Measurements from ENCODE around the gene NANP.

- TF ChIP-seq REST (IDR thresholded peaks at IDR 0.05; ENCODE audit: insufficient read depth in 1 of 2, low read depth in 2 of 2, low read length in 1 of 2) (no peak), CTCF (IDR thresholded peaks at IDR 0.05) (no peak), POLR2AphosphoS5 (IDR thresholded peaks at IDR 0.05; ENCODE audit: low read depth, low read length) (no peak), SIN3A (IDR thresholded peaks at IDR 0.05; ENCODE audit: borderline replicate concordance, insufficient read depth, low read depth, low read length) (no peak), TCF7L2 (IDR thresholded peaks at IDR 0.05; ENCODE audit: low read depth, low read length) (no peak)
Measured at GRCh38 chr20:25619514-25619913, 4.3 kb downstream of the NANP start.

Data from Panc1 (cell line).